ENCODE measurements around the gene BMAL2. TPM values are rescaled to one million over a fixed set of nuclear protein-coding genes. Genes with fewer than 3 reads are reported as not detected.

BMAL2 gene
- total and polyA plus RNA-seq, 2 donors (not counting 1 experiment from before 2014, with no cell fraction given) = 15.5 to 44.9 TPM

GRCh38 chr12:27347779-27348178, 15.1 kb downstream of the BMAL2 start:
- no peak overlapping the region for H3K9ac ChIP-seq (ENCODE audit: insufficient read depth, low read length)

DNA sequence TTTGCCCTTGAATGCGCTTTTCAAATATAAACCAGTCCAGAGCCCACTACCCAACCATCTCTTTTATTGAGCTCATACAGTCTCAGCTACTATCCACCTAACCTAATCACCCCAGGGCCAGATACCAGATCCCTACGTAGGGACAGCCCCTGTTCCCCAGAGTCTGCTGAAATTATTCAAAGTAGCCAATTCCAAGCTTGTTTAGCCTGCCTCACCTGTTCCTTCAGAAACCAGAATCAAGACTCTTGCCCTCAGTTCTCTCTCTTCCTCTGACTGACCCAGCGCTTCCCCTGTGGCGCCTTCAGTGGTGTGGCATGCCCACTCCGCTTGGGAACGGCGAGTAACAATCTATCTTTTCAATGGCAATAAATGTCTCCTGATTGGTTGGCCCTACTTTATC, 18.8 kb downstream of the BMAL2 start:
- no peak overlapping the region for H3K4me3 ChIP-seq (replicated peaks in 1 of 4; ENCODE audit: control extremely low read depth in 1 of 4, insufficient read depth in 1 of 4, low read depth in 3 of 4, low read length in 4 of 4)
- no peaks in the 10 kb centered on the region for H4K20me1 ChIP-seq (ENCODE audit: control insufficient read depth, extremely low read depth, insufficient read depth, low read length)
- H3K9me3 ChIP-seq (ENCODE audit: control insufficient read depth, insufficient read depth, low read depth, low read length) = no peaks in the 10 kb centered on the region
- H3K79me2 ChIP-seq (ENCODE audit: control insufficient read depth, insufficient read depth, low read length) = peaks cover 19% of the 10 kb centered on the region
- H3K9ac ChIP-seq (ENCODE audit: insufficient read depth, low read length) = no peak overlapping the region
- H2AFZ ChIP-seq (ENCODE audit: low read length) = no peak overlapping the region
- no peak overlapping the region for H3K4me2 ChIP-seq (ENCODE audit: extremely low read depth, insufficient read depth, low read length)
- no peaks in the 10 kb centered on the region for H3K27me3 ChIP-seq (ENCODE audit: control insufficient read depth, insufficient read depth, low read length)
- no peaks in the 10 kb centered on the region for H3K36me3 ChIP-seq (ENCODE audit: control insufficient read depth, insufficient read depth, low read length)
- no peak for TF ChIP-seq EZH2 (IDR thresholded peaks at IDR 0.05; ENCODE audit: low read length, missing control alignments)
- TF ChIP-seq, protein P1, sequence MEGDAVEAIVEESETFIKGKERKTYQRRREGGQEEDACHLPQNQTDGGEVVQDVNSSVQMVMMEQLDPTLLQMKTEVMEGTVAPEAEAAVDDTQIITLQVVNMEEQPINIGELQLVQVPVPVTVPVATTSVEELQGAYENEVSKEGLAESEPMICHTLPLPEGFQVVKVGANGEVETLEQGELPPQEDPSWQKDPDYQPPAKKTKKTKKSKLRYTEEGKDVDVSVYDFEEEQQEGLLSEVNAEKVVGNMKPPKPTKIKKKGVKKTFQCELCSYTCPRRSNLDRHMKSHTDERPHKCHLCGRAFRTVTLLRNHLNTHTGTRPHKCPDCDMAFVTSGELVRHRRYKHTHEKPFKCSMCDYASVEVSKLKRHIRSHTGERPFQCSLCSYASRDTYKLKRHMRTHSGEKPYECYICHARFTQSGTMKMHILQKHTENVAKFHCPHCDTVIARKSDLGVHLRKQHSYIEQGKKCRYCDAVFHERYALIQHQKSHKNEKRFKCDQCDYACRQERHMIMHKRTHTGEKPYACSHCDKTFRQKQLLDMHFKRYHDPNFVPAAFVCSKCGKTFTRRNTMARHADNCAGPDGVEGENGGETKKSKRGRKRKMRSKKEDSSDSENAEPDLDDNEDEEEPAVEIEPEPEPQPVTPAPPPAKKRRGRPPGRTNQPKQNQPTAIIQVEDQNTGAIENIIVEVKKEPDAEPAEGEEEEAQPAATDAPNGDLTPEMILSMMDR (conservative IDR thresholded peaks at IDR 0.05 in 1 of 2, IDR thresholded peaks at IDR 0.05 in 1 of 2; ENCODE audit: low read depth in 1 of 2, low read length in 2 of 2) = no peak
- no peak overlapping the region for H3K27ac ChIP-seq (ENCODE audit: insufficient read depth, low read length)
- DNase-seq (ENCODE audit: low read depth in 2 of 2) = no peak
- no peaks in the 10 kb centered on the region for H3K4me1 ChIP-seq (ENCODE audit: control insufficient read depth, extremely low read depth, insufficient read depth, low read length)

More at GRCh38 chr12:27347779-27348178, 15.1 kb downstream of the BMAL2 start:
- no peak overlapping the region for H2AFZ ChIP-seq (ENCODE audit: low read length)
- H3K4me1 ChIP-seq (ENCODE audit: control insufficient read depth, extremely low read depth, insufficient read depth, low read length) = peaks cover 8% of the 10 kb centered on the region
- no peaks in the 10 kb centered on the region for H3K9me3 ChIP-seq (ENCODE audit: control insufficient read depth, insufficient read depth, low read depth, low read length)
- H3K79me2 ChIP-seq (ENCODE audit: control insufficient read depth, insufficient read depth, low read length) = peaks cover 37% of the 10 kb centered on the region
- no peak for DNase-seq (ENCODE audit: low read depth in 2 of 2)
- TF ChIP-seq, protein P1 (conservative IDR thresholded peaks at IDR 0.05 in 1 of 2, IDR thresholded peaks at IDR 0.05 in 1 of 2; ENCODE audit: low read depth in 1 of 2, low read length in 2 of 2) = no peak
- no peak for TF ChIP-seq EZH2 (IDR thresholded peaks at IDR 0.05; ENCODE audit: low read length, missing control alignments)
- H3K4me3 ChIP-seq (replicated peaks in 1 of 4; ENCODE audit: control extremely low read depth in 1 of 4, insufficient read depth in 1 of 4, low read depth in 3 of 4, low read length in 4 of 4) = no peak overlapping the region
- H4K20me1 ChIP-seq (ENCODE audit: control insufficient read depth, extremely low read depth, insufficient read depth, low read length) = no peaks in the 10 kb centered on the region
- H3K27me3 ChIP-seq (ENCODE audit: control insufficient read depth, insufficient read depth, low read length) = no peaks in the 10 kb centered on the region
- no peaks in the 10 kb centered on the region for H3K36me3 ChIP-seq (ENCODE audit: control insufficient read depth, insufficient read depth, low read length)
- no peak overlapping the region for H3K4me2 ChIP-seq (ENCODE audit: extremely low read depth, insufficient read depth, low read length)
- H3K27ac ChIP-seq (ENCODE audit: insufficient read depth, low read length) = no peak overlapping the region

DNA sequence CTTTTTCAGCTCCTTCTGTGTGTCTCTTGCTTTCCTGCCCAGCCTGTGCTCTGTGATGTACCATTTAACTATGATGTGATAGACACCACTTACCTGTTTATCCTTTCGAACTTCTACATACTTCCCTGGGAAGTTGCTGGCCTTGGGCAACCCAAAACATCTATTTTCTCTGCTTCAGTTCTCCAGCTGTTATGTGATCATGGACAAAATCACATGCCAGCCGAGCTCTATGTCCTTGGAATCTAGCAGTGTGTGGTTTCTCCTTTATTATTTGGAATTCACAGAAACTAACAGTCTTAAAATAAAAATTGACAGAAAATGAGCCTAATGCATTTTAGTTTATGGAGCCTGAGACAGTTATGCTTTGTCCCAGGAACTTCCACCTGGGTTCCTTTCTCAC, 22.9 kb downstream of the BMAL2 start:
- Histone ChIP-seq H3K27ac (ENCODE audit: insufficient read depth, low read length) (no peak overlapping the region), H3K9me3 (ENCODE audit: control insufficient read depth, insufficient read depth, low read depth, low read length) (no peaks in the 10 kb centered on the region), H2AFZ (ENCODE audit: low read length) (no peak overlapping the region), H3K79me2 (ENCODE audit: control insufficient read depth, insufficient read depth, low read length) (no peaks in the 10 kb centered on the region), H3K4me3 (replicated peaks in 1 of 4; ENCODE audit: control extremely low read depth in 1 of 4, insufficient read depth in 1 of 4, low read depth in 3 of 4, low read length in 4 of 4) (no peak overlapping the region), H3K36me3 (ENCODE audit: control insufficient read depth, insufficient read depth, low read length) (no peaks in the 10 kb centered on the region), H3K4me1 (ENCODE audit: control insufficient read depth, extremely low read depth, insufficient read depth, low read length) (peaks cover 2% of the 10 kb centered on the region), H4K20me1 (ENCODE audit: control insufficient read depth, extremely low read depth, insufficient read depth, low read length) (no peaks in the 10 kb centered on the region), H3K27me3 (ENCODE audit: control insufficient read depth, insufficient read depth, low read length) (no peaks in the 10 kb centered on the region), H3K9ac (ENCODE audit: insufficient read depth, low read length) (no peak overlapping the region), H3K4me2 (ENCODE audit: extremely low read depth, insufficient read depth, low read length) (no peak overlapping the region)
- TF ChIP-seq EZH2 (IDR thresholded peaks at IDR 0.05; ENCODE audit: low read length, missing control alignments) = no peak
- TF ChIP-seq, protein P1 (conservative IDR thresholded peaks at IDR 0.05 in 1 of 2, IDR thresholded peaks at IDR 0.05 in 1 of 2; ENCODE audit: low read depth in 1 of 2, low read length in 2 of 2) = no peak
- DNase-seq (ENCODE audit: low read depth in 2 of 2) = no peak

Measured in fibroblast of lung (primary cell).